ENCODE data around the gene NBEAL1. TPM values are rescaled to one million over a fixed set of nuclear protein-coding genes. Genes with fewer than 3 reads are reported as not detected.

NBEAL1 gene
- total and polyA plus RNA-seq, 2 of the 8 experiments (the other 6 are each of a cell fraction or from before 2014, with no cell fraction given): 2.3 to 10.7 TPM

DNA sequence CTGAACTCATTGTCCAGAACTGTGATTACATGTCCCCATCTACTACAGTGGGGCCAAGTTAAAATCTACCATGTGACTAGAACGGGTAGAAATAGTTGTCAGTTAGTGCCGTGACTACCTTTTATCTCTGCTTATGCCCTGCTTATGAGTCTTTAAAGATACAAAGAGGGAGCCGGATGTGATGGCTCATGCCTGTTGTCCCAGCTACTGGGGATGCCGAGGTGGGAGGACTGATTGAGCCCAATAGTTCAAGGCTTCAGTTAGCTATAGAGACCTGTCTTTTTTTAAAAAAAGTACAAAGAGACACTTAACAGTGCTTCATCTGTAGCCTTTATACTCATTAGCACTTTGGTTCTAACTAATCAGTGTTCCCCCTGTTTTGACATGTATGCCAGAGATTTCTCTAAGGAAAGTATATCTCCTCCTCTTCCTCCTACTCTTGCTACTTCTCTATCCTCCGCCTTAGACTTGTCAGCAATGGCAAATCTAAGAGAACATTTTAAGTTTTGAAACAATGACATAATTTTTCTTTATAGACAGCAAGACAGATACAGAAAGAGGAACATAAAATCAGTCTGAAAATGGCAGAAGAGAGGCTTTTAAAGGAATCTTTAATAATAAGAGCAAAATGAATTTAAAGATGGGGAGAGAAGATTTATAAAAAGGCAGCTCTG is 45.0 kb downstream of the NBEAL1 start:
- TF ChIP-seq SUZ12 (IDR thresholded peaks at IDR 0.05; ENCODE audit: low read length) (no peak), RAD21 (IDR thresholded peaks at IDR 0.05 in 1 of 2, conservative IDR thresholded peaks at IDR 0.05 in 1 of 2; ENCODE audit: low read depth in 2 of 2, low read length in 2 of 2) (no peak), PHF8 (conservative IDR thresholded peaks at IDR 0.05; ENCODE audit: low read depth, low read length) (no peak), FOSL1 (IDR thresholded peaks at IDR 0.05; ENCODE audit: insufficient read depth, low read depth, low read length) (no peak), EGR1 (IDR thresholded peaks at IDR 0.05; ENCODE audit: borderline replicate concordance, low read depth, low read length) (no peak), BRCA1 (IDR thresholded peaks at IDR 0.05; ENCODE audit: low read depth, low read length) (no peak), NRF1 (IDR thresholded peaks at IDR 0.05; ENCODE audit: low read depth, low read length) (no peak), TEAD4 (IDR thresholded peaks at IDR 0.05; ENCODE audit: low read depth, low read length) (no peak)
- TF ChIP-seq, protein P1, sequence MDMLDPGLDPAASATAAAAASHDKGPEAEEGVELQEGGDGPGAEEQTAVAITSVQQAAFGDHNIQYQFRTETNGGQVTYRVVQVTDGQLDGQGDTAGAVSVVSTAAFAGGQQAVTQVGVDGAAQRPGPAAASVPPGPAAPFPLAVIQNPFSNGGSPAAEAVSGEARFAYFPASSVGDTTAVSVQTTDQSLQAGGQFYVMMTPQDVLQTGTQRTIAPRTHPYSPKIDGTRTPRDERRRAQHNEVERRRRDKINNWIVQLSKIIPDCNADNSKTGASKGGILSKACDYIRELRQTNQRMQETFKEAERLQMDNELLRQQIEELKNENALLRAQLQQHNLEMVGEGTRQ (IDR thresholded peaks at IDR 0.05; ENCODE audit: low read length): no peak
- TF ChIP-seq, protein P2, sequence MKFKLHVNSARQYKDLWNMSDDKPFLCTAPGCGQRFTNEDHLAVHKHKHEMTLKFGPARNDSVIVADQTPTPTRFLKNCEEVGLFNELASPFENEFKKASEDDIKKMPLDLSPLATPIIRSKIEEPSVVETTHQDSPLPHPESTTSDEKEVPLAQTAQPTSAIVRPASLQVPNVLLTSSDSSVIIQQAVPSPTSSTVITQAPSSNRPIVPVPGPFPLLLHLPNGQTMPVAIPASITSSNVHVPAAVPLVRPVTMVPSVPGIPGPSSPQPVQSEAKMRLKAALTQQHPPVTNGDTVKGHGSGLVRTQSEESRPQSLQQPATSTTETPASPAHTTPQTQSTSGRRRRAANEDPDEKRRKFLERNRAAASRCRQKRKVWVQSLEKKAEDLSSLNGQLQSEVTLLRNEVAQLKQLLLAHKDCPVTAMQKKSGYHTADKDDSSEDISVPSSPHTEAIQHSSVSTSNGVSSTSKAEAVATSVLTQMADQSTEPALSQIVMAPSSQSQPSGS (IDR thresholded peaks at IDR 0.05; ENCODE audit: low read length): no peak
- Histone ChIP-seq H3K36me3 (ENCODE audit: control insufficient read depth in 2 of 4, insufficient read depth in 4 of 4, low read length in 3 of 4) (no peaks in the 10 kb centered on the region), H3K79me1 (ENCODE audit: low read depth, low read length) (no peaks in the 10 kb centered on the region), H4K5ac (ENCODE audit: insufficient read length, low read depth, low read length) (no peak overlapping the region), H2BK15ac (ENCODE audit: low read length) (no peak overlapping the region), H4K8ac (ENCODE audit: extremely low read depth, insufficient read depth, low read length) (no peak overlapping the region), H3K79me2 (ENCODE audit: control insufficient read depth in 1 of 2, insufficient read depth in 2 of 2, low read length in 2 of 2) (no peaks in the 10 kb centered on the region), H3K14ac (ENCODE audit: insufficient read length) (no peak overlapping the region), H3K18ac (ENCODE audit: extremely low read depth, low read length) (no peak overlapping the region), H3K23ac (ENCODE audit: insufficient read length) (no peak overlapping the region), H4K20me1 (replicated peaks in 1 of 2; ENCODE audit: control insufficient read depth in 1 of 2, insufficient read depth in 2 of 2, low read length in 2 of 2) (no peaks in the 10 kb centered on the region), H3K4me1 (replicated peaks in 1 of 4; ENCODE audit: control insufficient read depth in 3 of 4, insufficient read depth in 4 of 4, low read length in 3 of 4) (peaks cover 0 to 7% (median 3%) of the 10 kb centered on the region in 4 experiments; a peak in 3 of 7 replicates), H2AK5ac (ENCODE audit: low read depth, low read length) (no peak overlapping the region), H3K56ac (replicated peaks; ENCODE audit: insufficient read length, low read depth, low read length) (no peak overlapping the region), H3K9ac (replicated peaks in 1 of 4; ENCODE audit: extremely low read depth in 1 of 4, low read depth in 3 of 4, low read length in 3 of 4) (no peak overlapping the region), H3K4me3 (ENCODE audit: extremely low read depth in 1 of 4, insufficient read depth in 2 of 4, low read depth in 3 of 4, low read length in 4 of 4) (no peak overlapping the region), H3K27me3 (replicated peaks in 1 of 4; ENCODE audit: control insufficient read depth in 3 of 4, extremely low read depth in 1 of 4, insufficient read depth in 3 of 4, low read length in 3 of 4) (no peaks in the 10 kb centered on the region), H2BK20ac (ENCODE audit: low read length) (no peak overlapping the region), H2AFZ (ENCODE audit: low read length) (no peak overlapping the region), H3K23me2 (ENCODE audit: low read depth, low read length) (no peaks in the 10 kb centered on the region), H2BK12ac (ENCODE audit: low read depth, low read length) (no peak overlapping the region), H4K91ac (replicated peaks; ENCODE audit: insufficient read length, low read length) (no peak overlapping the region), H2BK5ac (ENCODE audit: low read depth, low read length) (no peak overlapping the region), H2BK120ac (replicated peaks; ENCODE audit: low read depth, low read length) (no peak overlapping the region), H3K4me2 (ENCODE audit: insufficient read depth in 1 of 2, low read depth in 2 of 2, low read length in 2 of 2) (no peak overlapping the region), H3K27ac (ENCODE audit: low read depth, low read length) (no peak overlapping the region), H3K9me3 (ENCODE audit: insufficient read depth in 2 of 2, low read depth in 1 of 2, low read length in 1 of 2) (no peaks in the 10 kb centered on the region), H3K4ac (replicated peaks; ENCODE audit: insufficient read length, low read depth, low read length) (no peak overlapping the region)
- DNase-seq (ENCODE audit: low read depth in 1 of 2, low spot score in 2 of 2): no peak
- 89% methylated on average over 5 of the region's 5 CpGs; no CpG with 5 or more reads in 1 of the 2 experiments for WGBS, 2 experiments (ENCODE audit: extremely low coverage in 1 of 2, insufficient coverage in 1 of 2, insufficient read length in 1 of 2, insufficient replicate concordance in 2 of 2, low coverage in 1 of 2, low lambda C conversion rate in 2 of 2, missing lambda C conversion rate in 1 of 2)
- FAIRE-seq: no peak
- ChIA-PET CTCF (ENCODE audit: partially characterized antibody) (no interaction called here), POLR2A (ENCODE audit: partially characterized antibody) (no interaction called here)
